ENCODE results near the gene HSPH1.
"Not testable (repeated sequence)": the region's sequence is repeated elsewhere in the genome, so short reads cannot be mapped to it uniquely, and the experiment has no call there.

Gene HSPH1

GRCh38 chr13:31122544-31123260 is 39.0 kb downstream of the HSPH1 start:
- FAIRE-seq, result no peak

- FAIRE-seq, result no peak
Observed at GRCh38 chr13:31122143-31122542, 39.6 kb downstream of the HSPH1 start.

GRCh38 chr13:31121379-31122140 is 40.1 kb downstream of the HSPH1 start:
- no peak for FAIRE-seq

- no peak for FAIRE-seq
Observed at GRCh38 chr13:31119966-31120700, 41.6 kb downstream of the HSPH1 start.

- no peak for FAIRE-seq
Observed at GRCh38 chr13:31119526-31119925, 42.2 kb downstream of the HSPH1 start.

- FAIRE-seq, result no peak
Observed at GRCh38 chr13:31116224-31116623, 45.5 kb downstream of the HSPH1 start.

GRCh38 chr13:31115616-31116015 is 46.1 kb downstream of the HSPH1 start:
- FAIRE-seq, result no peak

GRCh38 chr13:31114641-31115040 is 47.1 kb downstream of the HSPH1 start:
- FAIRE-seq, result no peak

GRCh38 chr13:31111136-31111535 is 50.6 kb downstream of the HSPH1 start:
- FAIRE-seq, result no peak

- no peak for FAIRE-seq
Observed at GRCh38 chr13:31110617-31111016, 51.1 kb downstream of the HSPH1 start.

- FAIRE-seq, result no peak
Observed at GRCh38 chr13:31110169-31110568, 51.5 kb downstream of the HSPH1 start.

- FAIRE-seq, result no peak
Observed at GRCh38 chr13:31107109-31107508, 54.6 kb downstream of the HSPH1 start.

- no peak for FAIRE-seq
Observed at GRCh38 chr13:31105856-31106255, 55.8 kb downstream of the HSPH1 start.

- FAIRE-seq, result no peak
Observed at GRCh38 chr13:31105020-31105795, 56.5 kb downstream of the HSPH1 start.

GRCh38 chr13:31102905-31103304 is 58.8 kb downstream of the HSPH1 start:
- FAIRE-seq, result no peak

- no peak for FAIRE-seq
Observed at GRCh38 chr13:31101472-31102170, 60.1 kb downstream of the HSPH1 start.

GRCh38 chr13:31100721-31101120 is 61.0 kb downstream of the HSPH1 start:
- FAIRE-seq, result no peak

- not testable (repeated sequence) for FAIRE-seq
Observed at GRCh38 chr13:31097911-31098434, 63.7 kb downstream of the HSPH1 start.

GRCh38 chr13:31096654-31097302 is 64.9 kb downstream of the HSPH1 start:
- no peak for FAIRE-seq

- FAIRE-seq, result no peak
Observed at GRCh38 chr13:31094331-31095015, 67.2 kb downstream of the HSPH1 start.
